ENCODE measurements around the gene HPN. TPM values are rescaled to one million over a fixed set of nuclear protein-coding genes. Genes with fewer than 3 reads are reported as not detected.

Gene HPN
- total and polyA plus RNA-seq, 2 donors (not counting 3 experiments of a cell fraction or from before 2014, with no cell fraction given), result 0.10 TPM; not detected in 1

DNA sequence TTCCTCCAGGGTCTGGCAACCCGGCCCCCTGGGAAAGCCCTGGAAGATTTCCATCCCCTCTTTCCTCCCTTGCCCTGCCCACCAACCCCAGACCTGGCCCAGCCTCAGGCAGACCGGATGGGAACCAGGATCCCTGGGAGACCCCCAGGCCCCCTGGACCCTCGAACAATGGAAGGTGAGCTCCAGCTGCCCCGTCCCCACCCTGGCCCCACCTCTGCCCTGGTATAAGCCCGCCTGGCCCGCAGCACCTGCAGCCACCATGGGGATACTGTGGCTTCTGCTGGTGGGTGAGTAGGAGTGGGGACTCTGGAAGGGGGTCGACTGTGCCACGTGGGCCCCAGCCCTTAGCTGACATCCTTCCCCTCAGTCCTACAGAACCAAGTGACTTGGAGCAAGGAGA lies 32.4 kb downstream of the HPN start:
- no peak overlapping the region for H2AFZ ChIP-seq (ENCODE audit: low read depth, low read length)
- dilution Hi-C loops (cut with MboI; ENCODE audit: extremely low pct_ligation_motif_present, low sequenced_read_pairs), result no loop called here
- DNase-seq (ENCODE audit: low read depth, low spot score) (no peak), FAIRE-seq (no peak)
- H3K27ac ChIP-seq (ENCODE audit: insufficient read depth, low read depth, low read length), result no peak overlapping the region
- H3K9me1 ChIP-seq (replicated peaks; ENCODE audit: control insufficient read depth, extremely low read depth, insufficient read depth, low read length), result no peaks in the 10 kb centered on the region
- ChIA-PET CTCF (interaction anchor here (0.5 kb wide), 1 partner anchor 29 kb away, joined by 3 read pairs; no protein-coding TSS in a partner anchor), POLR2A (no interaction called here)
- no peaks in the 10 kb centered on the region for H3K27me3 ChIP-seq (ENCODE audit: control insufficient read depth in 2 of 2, insufficient read depth in 2 of 2, low read length in 2 of 2)
- H3K4me3 ChIP-seq (replicated peaks in 1 of 3; ENCODE audit: insufficient read depth in 1 of 3, low read depth in 1 of 3, low read length in 3 of 3), result no peak overlapping the region
- no peaks in the 10 kb centered on the region for H3K9me3 ChIP-seq (replicated peaks; ENCODE audit: control insufficient read depth, insufficient read depth, low read length)
- no peak overlapping the region for H3K9ac ChIP-seq (replicated peaks; ENCODE audit: extremely low read depth, insufficient read depth, low read length)
- TF ChIP-seq, protein P1, sequence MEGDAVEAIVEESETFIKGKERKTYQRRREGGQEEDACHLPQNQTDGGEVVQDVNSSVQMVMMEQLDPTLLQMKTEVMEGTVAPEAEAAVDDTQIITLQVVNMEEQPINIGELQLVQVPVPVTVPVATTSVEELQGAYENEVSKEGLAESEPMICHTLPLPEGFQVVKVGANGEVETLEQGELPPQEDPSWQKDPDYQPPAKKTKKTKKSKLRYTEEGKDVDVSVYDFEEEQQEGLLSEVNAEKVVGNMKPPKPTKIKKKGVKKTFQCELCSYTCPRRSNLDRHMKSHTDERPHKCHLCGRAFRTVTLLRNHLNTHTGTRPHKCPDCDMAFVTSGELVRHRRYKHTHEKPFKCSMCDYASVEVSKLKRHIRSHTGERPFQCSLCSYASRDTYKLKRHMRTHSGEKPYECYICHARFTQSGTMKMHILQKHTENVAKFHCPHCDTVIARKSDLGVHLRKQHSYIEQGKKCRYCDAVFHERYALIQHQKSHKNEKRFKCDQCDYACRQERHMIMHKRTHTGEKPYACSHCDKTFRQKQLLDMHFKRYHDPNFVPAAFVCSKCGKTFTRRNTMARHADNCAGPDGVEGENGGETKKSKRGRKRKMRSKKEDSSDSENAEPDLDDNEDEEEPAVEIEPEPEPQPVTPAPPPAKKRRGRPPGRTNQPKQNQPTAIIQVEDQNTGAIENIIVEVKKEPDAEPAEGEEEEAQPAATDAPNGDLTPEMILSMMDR (IDR thresholded peaks at IDR 0.05; ENCODE audit: extremely low read depth in 1 of 2, insufficient read depth in 1 of 2, low read depth in 1 of 2, low read length in 2 of 2), result no peak
- TF ChIP-seq POLR2A (IDR thresholded peaks at IDR 0.05; ENCODE audit: low read depth, low read length), result no peak
- TF ChIP-seq POLR2AphosphoS5 (IDR thresholded peaks at IDR 0.05; ENCODE audit: insufficient read depth, low read depth, low read length), result no peak
- no peak for TF ChIP-seq MYC (IDR thresholded peaks at IDR 0.05; ENCODE audit: low read depth, low read length)
- TF ChIP-seq FOS (IDR thresholded peaks at IDR 0.05; ENCODE audit: borderline replicate concordance, insufficient read depth, low read length), result no peak
- TF ChIP-seq, protein P2, sequence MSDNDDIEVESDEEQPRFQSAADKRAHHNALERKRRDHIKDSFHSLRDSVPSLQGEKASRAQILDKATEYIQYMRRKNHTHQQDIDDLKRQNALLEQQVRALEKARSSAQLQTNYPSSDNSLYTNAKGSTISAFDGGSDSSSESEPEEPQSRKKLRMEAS (IDR thresholded peaks at IDR 0.05; ENCODE audit: insufficient read depth, insufficient read length), result no peak
- no peak for TF ChIP-seq JUN (IDR thresholded peaks at IDR 0.05; ENCODE audit: borderline replicate concordance, insufficient read depth, insufficient read length, low read depth)
- TF ChIP-seq GATA2 (IDR thresholded peaks at IDR 0.05; ENCODE audit: insufficient read depth, insufficient read length, low read depth, low read length), result no peak
- no peak for TF ChIP-seq EZH2 (IDR thresholded peaks at IDR 0.05; ENCODE audit: borderline replicate concordance, low read depth, low read length, severe bottlenecking)
- H3K4me1 ChIP-seq (ENCODE audit: control insufficient read depth, extremely low read depth, insufficient read depth, low read length), result no peaks in the 10 kb centered on the region
- H3K79me2 ChIP-seq (ENCODE audit: control insufficient read depth, insufficient read depth, low read length), result no peaks in the 10 kb centered on the region
- no peaks in the 10 kb centered on the region for H4K20me1 ChIP-seq (replicated peaks; ENCODE audit: control insufficient read depth, extremely low read depth, insufficient read depth, low read length)
- H3K4me2 ChIP-seq (ENCODE audit: insufficient read depth, low read length), result no peak overlapping the region
- intact Hi-C loops (cut with micrococcal nuclease), result no loop called here
- no peaks in the 10 kb centered on the region for H3K36me3 ChIP-seq (ENCODE audit: control insufficient read depth in 2 of 2, extremely low read depth in 1 of 2, insufficient read depth in 2 of 2, low read length in 2 of 2)
- no TSS peak for BruUV-seq (replicated peaks)
